Measurements from ENCODE around the gene CYP26C1. TPM values are rescaled to one million over a fixed set of nuclear protein-coding genes. Genes with fewer than 3 reads are reported as not detected.

Gene CYP26C1
- total RNA-seq, 1 donor from 2014 or later: not detected

DNA sequence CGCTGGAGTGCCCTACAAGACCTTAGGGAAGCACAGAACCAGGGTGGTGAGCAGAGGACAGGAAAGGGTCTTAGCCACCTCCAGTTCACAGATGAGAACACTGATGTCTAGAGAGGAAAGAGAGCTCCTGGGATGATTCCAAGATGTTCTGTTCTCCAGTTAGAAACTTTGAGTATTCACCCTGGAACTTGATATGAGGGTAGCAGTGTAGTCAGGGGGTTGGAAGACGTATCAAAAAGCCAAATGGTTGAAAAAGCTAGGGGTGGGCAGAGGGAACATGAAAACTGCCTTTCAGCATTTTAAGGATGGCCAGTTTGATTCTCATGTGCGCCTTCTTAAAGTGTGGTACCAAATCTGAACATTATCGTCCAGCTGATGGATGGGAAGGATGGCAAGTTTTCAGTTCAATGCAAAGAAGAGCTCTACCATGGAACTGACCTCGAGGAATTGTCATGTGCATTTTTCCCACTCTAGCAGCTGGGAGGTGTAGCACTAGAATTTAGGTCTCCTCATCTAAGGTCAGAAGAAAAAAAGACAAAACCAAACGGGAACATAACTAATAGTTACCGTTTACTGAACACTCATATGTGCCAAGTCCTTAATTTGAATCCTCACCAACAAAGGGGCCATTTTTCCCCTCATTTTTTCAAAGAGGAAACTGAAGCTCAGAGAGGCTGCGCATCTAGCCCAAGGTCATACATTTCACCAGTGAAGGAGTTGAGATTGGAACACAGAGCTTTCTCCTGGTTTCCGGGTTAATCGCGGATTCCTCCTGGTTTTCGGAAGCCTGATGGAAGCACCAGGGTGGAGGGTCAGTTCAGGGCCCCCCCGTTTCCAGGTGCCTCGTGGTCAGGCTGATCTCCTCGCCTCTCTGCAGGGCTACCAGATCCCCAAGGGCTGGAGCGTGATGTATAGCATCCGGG, 7.1 kb downstream of the CYP26C1 start:
- TF ChIP-seq, protein P1, sequence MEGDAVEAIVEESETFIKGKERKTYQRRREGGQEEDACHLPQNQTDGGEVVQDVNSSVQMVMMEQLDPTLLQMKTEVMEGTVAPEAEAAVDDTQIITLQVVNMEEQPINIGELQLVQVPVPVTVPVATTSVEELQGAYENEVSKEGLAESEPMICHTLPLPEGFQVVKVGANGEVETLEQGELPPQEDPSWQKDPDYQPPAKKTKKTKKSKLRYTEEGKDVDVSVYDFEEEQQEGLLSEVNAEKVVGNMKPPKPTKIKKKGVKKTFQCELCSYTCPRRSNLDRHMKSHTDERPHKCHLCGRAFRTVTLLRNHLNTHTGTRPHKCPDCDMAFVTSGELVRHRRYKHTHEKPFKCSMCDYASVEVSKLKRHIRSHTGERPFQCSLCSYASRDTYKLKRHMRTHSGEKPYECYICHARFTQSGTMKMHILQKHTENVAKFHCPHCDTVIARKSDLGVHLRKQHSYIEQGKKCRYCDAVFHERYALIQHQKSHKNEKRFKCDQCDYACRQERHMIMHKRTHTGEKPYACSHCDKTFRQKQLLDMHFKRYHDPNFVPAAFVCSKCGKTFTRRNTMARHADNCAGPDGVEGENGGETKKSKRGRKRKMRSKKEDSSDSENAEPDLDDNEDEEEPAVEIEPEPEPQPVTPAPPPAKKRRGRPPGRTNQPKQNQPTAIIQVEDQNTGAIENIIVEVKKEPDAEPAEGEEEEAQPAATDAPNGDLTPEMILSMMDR (IDR thresholded peaks at IDR 0.05): no peak
- no peak for DNase-seq (ENCODE audit: extremely low spot score, unreplicated experiment)
- no peaks in the 10 kb centered on the region for H3K36me3 Mint-ChIP-seq (ENCODE audit: unreplicated experiment)
- H3K27ac Mint-ChIP-seq (ENCODE audit: unreplicated experiment): no peak overlapping the region
- peaks cover 81% of the 10 kb centered on the region for H3K27me3 Mint-ChIP-seq (ENCODE audit: unreplicated experiment)
- peaks cover 30% of the 10 kb centered on the region for H3K4me1 Mint-ChIP-seq (ENCODE audit: unreplicated experiment)
- H3K4me3 Mint-ChIP-seq (ENCODE audit: unreplicated experiment): no peak overlapping the region
- no peaks in the 10 kb centered on the region for H3K9me3 Mint-ChIP-seq (ENCODE audit: unreplicated experiment)

DNA sequence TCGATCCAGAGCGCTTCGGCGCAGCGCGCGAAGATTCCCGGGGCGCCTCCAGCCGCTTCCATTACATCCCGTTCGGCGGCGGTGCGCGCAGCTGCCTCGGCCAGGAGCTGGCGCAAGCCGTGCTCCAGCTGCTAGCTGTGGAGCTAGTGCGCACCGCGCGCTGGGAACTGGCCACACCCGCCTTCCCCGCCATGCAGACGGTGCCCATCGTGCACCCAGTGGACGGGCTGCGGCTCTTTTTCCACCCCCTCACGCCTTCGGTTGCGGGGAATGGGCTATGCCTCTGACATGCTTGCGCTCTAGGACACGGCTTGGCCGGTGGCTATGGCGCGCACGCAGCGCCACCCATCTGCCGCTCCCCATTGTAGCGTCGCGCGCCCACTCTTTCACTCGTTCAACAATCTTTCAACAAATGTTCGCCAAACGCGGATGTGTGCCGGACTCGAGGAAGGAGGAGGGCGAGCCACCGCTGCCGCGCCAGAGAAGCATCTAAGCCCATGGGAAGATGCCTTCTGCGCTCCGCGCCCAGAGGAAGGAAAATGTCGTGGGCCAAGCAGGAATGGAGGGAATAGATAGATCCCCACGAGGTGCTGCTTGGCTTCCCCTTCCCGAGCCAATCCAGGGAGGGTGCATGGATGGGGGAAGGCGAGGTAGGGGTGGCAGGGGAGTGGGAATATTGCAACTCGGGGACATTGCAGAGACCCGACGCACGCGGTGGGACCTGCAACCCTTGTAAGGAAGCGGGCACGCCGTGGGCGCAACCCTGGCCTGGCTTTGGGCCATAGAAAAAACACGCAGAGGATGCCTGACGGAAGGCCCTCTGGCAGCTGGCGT, 8.0 kb downstream of the CYP26C1 start:
- TF ChIP-seq, protein P1 (IDR thresholded peaks at IDR 0.05): peak; percentile 27
- no peak overlapping the region for H3K27ac Mint-ChIP-seq (ENCODE audit: unreplicated experiment)
- H3K36me3 Mint-ChIP-seq (ENCODE audit: unreplicated experiment): no peaks in the 10 kb centered on the region
- peak overlapping the region; percentile 39 for H3K4me3 Mint-ChIP-seq (ENCODE audit: unreplicated experiment)
- peaks cover 84% of the 10 kb centered on the region for H3K27me3 Mint-ChIP-seq (ENCODE audit: unreplicated experiment)
- H3K9me3 Mint-ChIP-seq (ENCODE audit: unreplicated experiment): no peaks in the 10 kb centered on the region
- H3K4me1 Mint-ChIP-seq (ENCODE audit: unreplicated experiment): peaks cover 34% of the 10 kb centered on the region
- no peak for DNase-seq (ENCODE audit: extremely low spot score, unreplicated experiment)

DNA sequence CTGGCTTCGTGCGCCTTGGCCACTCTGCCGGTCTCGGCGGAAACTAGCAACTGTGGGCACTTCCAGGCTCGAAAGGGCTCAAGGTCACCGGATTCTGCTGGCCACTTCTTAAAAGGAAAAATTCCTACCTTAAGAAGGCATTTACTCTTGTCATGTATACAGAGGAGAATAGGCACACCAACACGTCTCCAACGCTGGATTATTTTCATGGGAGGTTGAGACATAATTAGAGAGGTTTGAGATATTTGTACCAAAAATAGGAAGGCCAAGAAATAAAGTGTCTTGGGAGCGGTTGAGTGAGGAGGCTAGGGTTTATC, 8.6 kb downstream of the CYP26C1 start:
- TF ChIP-seq, protein P1 (IDR thresholded peaks at IDR 0.05): no peak
- H3K4me1 Mint-ChIP-seq (ENCODE audit: unreplicated experiment): peaks cover 35% of the 10 kb centered on the region
- no peak for DNase-seq (ENCODE audit: extremely low spot score, unreplicated experiment)
- H3K27me3 Mint-ChIP-seq (ENCODE audit: unreplicated experiment): peaks cover 80% of the 10 kb centered on the region
- H3K27ac Mint-ChIP-seq (ENCODE audit: unreplicated experiment): no peak overlapping the region
- no peaks in the 10 kb centered on the region for H3K9me3 Mint-ChIP-seq (ENCODE audit: unreplicated experiment)
- H3K4me3 Mint-ChIP-seq (ENCODE audit: unreplicated experiment): no peak overlapping the region
- H3K36me3 Mint-ChIP-seq (ENCODE audit: unreplicated experiment): no peaks in the 10 kb centered on the region

DNA sequence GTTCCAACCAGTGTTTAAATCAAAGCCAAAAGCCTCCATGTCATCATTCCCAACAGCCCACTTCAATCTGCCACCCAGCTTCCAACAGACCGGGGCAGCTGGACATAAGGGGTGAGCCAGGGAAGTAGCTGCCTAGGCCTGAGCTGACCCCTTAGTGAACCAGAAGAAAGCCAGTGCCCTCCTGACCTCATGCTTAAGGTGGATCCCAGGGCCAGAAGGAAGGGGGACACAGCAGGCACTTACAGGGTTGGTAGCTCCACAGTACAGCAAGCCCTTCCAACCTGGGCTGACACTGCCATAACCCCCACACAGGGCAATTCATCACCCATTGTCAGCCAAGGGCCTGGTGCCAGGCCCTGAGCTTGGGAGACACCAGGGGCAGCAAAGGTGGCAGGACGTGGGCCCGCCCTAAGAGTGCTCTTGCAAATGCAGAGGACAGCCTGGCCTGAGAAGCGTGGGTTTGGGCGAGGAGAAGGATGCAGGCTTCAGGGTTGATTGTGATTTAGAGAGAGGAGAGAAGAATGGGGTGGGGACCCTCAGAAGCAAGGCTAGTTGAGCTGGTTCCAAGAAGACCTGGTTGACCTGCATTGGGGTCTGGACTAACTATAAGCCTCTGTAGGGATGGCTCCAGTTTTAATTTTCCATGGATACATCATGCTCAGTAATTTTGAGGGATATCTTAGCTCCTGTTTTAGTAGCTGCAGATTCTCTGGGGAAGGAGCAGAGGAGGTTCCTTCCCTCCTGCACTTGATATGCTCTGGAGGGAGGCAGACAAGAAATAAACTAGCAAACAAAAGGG, 10.0 kb downstream of the CYP26C1 start:
- TF ChIP-seq, protein P1 (IDR thresholded peaks at IDR 0.05): no peak
- DNase-seq (ENCODE audit: extremely low spot score, unreplicated experiment): no peak
- Mint-ChIP-seq H3K36me3 (ENCODE audit: unreplicated experiment) (no peaks in the 10 kb centered on the region), H3K4me1 (ENCODE audit: unreplicated experiment) (peaks cover 43% of the 10 kb centered on the region), H3K27me3 (ENCODE audit: unreplicated experiment) (peaks cover 81% of the 10 kb centered on the region), H3K27ac (ENCODE audit: unreplicated experiment) (no peak overlapping the region), H3K9me3 (ENCODE audit: unreplicated experiment) (no peaks in the 10 kb centered on the region), H3K4me3 (ENCODE audit: unreplicated experiment) (peak overlapping the region; percentile 32)
